Trophoblast cell (in vitro differentiated cells and primary cell): ENCODE data around the gene CXCL10.
A peak's percentile ranks its signal among the peaks of the same experiment; 100 is the strongest.
"Not testable (repeated sequence)": the region's sequence is repeated elsewhere in the genome, so short reads cannot be mapped to it uniquely, and the experiment has no call there.

Experiments
- DNase-seq, 2 donors: peaks; one replicate each; pipeline ENCODE4 v3.0.0-alpha.2; 2016
- H2AFZ ChIP-seq: 2 replicates; pipeline ENCODE4 v1.6.1; 2013; ENCODE audit warnings: low read length, moderate library complexity, mild to moderate bottlenecking; ENCODE audit not compliant: insufficient read depth, poor library complexity
- H2AK5ac ChIP-seq: 2 replicates; pipeline ENCODE4 v1.6.1; 2013; ENCODE audit warnings: mild to moderate bottlenecking, low read length
- H2BK120ac ChIP-seq: 2 replicates; pipeline ENCODE4 v1.6.1; 2013; ENCODE audit warnings: low read length, mild to moderate bottlenecking, moderate library complexity; ENCODE audit not compliant: insufficient read depth, poor library complexity
- H2BK12ac ChIP-seq: 2 replicates; pipeline ENCODE4 v1.6.1; 2013; ENCODE audit warnings: mild to moderate bottlenecking, low read length, moderate library complexity
- H2BK5ac ChIP-seq: 2 replicates; pipeline ENCODE4 v1.6.1; 2013; ENCODE audit warnings: low read length, low read depth, moderate library complexity, mild to moderate bottlenecking; ENCODE audit not compliant: poor library complexity
- H3K14ac ChIP-seq: 2 replicates; pipeline ENCODE4 v1.6.1; 2013; ENCODE audit warnings: mild to moderate bottlenecking, low read length
- H3K18ac ChIP-seq: 2 replicates; pipeline ENCODE4 v1.6.1; 2013; ENCODE audit warnings: mild to moderate bottlenecking, low read length
- H3K23ac ChIP-seq: 2 replicates; pipeline ENCODE4 v1.6.1; 2013; ENCODE audit warnings: low read length
- H3K27ac ChIP-seq: 2 replicates; pipeline ENCODE4 v1.5.1; 2013; ENCODE audit warnings: low read depth, mild to moderate bottlenecking, inconsistent platforms, low read length, moderate library complexity
- H3K27me3 ChIP-seq: 2 replicates; pipeline ENCODE4 v1.6.1; 2013; ENCODE audit warnings: inconsistent platforms, mild to moderate bottlenecking, low read length, moderate library complexity; ENCODE audit not compliant: insufficient read depth
- H3K36me3 ChIP-seq, 2 experiments: 1 replicate in 1 of 2; 2 replicates in 1 of 2; pipeline ENCODE4 v1.6.1; 2013; ENCODE audit warnings: low read length in 2 of 2, mild to moderate bottlenecking in 2 of 2, moderate library complexity in 1 of 2; ENCODE audit not compliant: insufficient read depth in 2 of 2, control insufficient read depth in 1 of 2
- H3K4ac ChIP-seq: 2 replicates; pipeline ENCODE4 v1.6.1; 2013; ENCODE audit warnings: low read depth, mild to moderate bottlenecking, low read length, moderate library complexity
- H3K4me1 ChIP-seq, 2 experiments: 1 replicate in 1 of 2; 2 replicates in 1 of 2; pipeline ENCODE4 v1.6.1; 2013; ENCODE audit warnings: low read length in 2 of 2, mild to moderate bottlenecking in 2 of 2, moderate library complexity in 1 of 2; ENCODE audit not compliant: insufficient read depth in 2 of 2, control insufficient read depth in 1 of 2
- H3K4me2 ChIP-seq: 2 replicates; pipeline ENCODE4 v1.6.1; 2013; ENCODE audit warnings: inconsistent platforms, mild to moderate bottlenecking, low read length, moderate library complexity
- H3K4me3 ChIP-seq: 2 replicates; pipeline ENCODE4 v1.5.1; 2013; ENCODE audit warnings: mild to moderate bottlenecking, low read depth, low read length, inconsistent platforms
- H3K79me1 ChIP-seq: one replicate; pipeline ENCODE4 v1.6.1; 2013; ENCODE audit warnings: low read length
- H3K79me2 ChIP-seq: 2 replicates; pipeline ENCODE4 v1.6.1; 2013; ENCODE audit warnings: low read length, mild to moderate bottlenecking; ENCODE audit not compliant: control insufficient read depth, insufficient read depth, poor library complexity
- H3K9ac ChIP-seq: 2 replicates; pipeline ENCODE4 v1.6.1; 2013; ENCODE audit warnings: mild to moderate bottlenecking, low read length
- H3K9me3 ChIP-seq: 2 replicates; pipeline ENCODE4 v1.6.1; 2013; ENCODE audit warnings: low read depth, mild to moderate bottlenecking, control low read depth, inconsistent platforms, low read length; ENCODE audit not compliant: insufficient read depth
- H4K12ac ChIP-seq: 2 replicates; pipeline ENCODE4 v1.6.1; 2013; ENCODE audit warnings: low read depth, mild to moderate bottlenecking, low read length, moderate library complexity
- H4K8ac ChIP-seq: 2 replicates; pipeline ENCODE4 v1.6.1; 2013; ENCODE audit warnings: low read depth, mild to moderate bottlenecking, low read length, moderate library complexity
- H4K91ac ChIP-seq: one replicate; pipeline ENCODE4 v1.6.1; 2013; ENCODE audit warnings: low read depth, mild to moderate bottlenecking, low read length, moderate library complexity
- WGBS: extraction: QIAGEN DNeasy Blood & Tissue Kit; methylation state at CpG from one replicate; pipeline ENCODE4 v1.1.7; 2013; ENCODE audit warnings: missing lambda C conversion rate; ENCODE audit not compliant: insufficient read length, insufficient coverage; ENCODE audit errors: extremely low coverage; 5-methylcytosine and 5-hydroxymethylcytosine counted together

CXCL10 gene

GRCh38 chr4:75998525-75999147, 24.7 kb downstream of the CXCL10 start:
- not testable (repeated sequence) for DNase-seq, H3K23ac ChIP-seq, H3K4me3 ChIP-seq, H3K79me1 ChIP-seq, H4K8ac ChIP-seq, H3K9me3 ChIP-seq, H2BK120ac ChIP-seq, H2BK5ac ChIP-seq, H3K14ac ChIP-seq, H3K27me3 ChIP-seq, H3K4ac ChIP-seq, H3K9ac ChIP-seq, H4K91ac ChIP-seq, H2AK5ac ChIP-seq, H3K36me3 ChIP-seq, H3K4me1 ChIP-seq, H3K4me2 ChIP-seq, H2AFZ ChIP-seq, H3K18ac ChIP-seq, H4K12ac ChIP-seq, H3K27ac ChIP-seq, H3K79me2 ChIP-seq, H2BK12ac ChIP-seq
- no CpG with 5 or more reads among the region's 2 CpGs for WGBS

- Histone ChIP-seq H3K27me3 (no peaks in the 10 kb centered on the region), H3K79me1 (no peaks in the 10 kb centered on the region), H2BK12ac (no peak overlapping the region), H4K8ac (no peak overlapping the region), H3K79me2 (no peaks in the 10 kb centered on the region), H2BK5ac (no peak overlapping the region), H3K14ac (no peak overlapping the region), H3K18ac (no peak overlapping the region), H2BK120ac (no peak overlapping the region), H3K4me3 (no peak overlapping the region), H3K23ac (no peak overlapping the region), H2AK5ac (no peak overlapping the region), H3K36me3 (no peaks in the 10 kb centered on the region), H3K9me3 (no peaks in the 10 kb centered on the region), H3K27ac (no peak overlapping the region), H3K4ac (no peak overlapping the region), H4K12ac (no peak overlapping the region), H3K4me2 (no peak overlapping the region), H4K91ac (no peak overlapping the region), H3K9ac (no peak overlapping the region), H3K4me1 (no peaks in the 10 kb centered on the region), H2AFZ (no peak overlapping the region)
- WGBS: no CpG with 5 or more reads among the region's 2 CpGs
- DNase-seq: no peak
These were observed 25.4 kb downstream of the CXCL10 start for GRCh38 chr4:75997946-75998345.

- H2BK120ac ChIP-seq: no peak overlapping the region
- no peak overlapping the region for H2AFZ ChIP-seq
- H3K4me3 ChIP-seq: no peak overlapping the region
- no peaks in the 10 kb centered on the region for H3K9me3 ChIP-seq
- no peak overlapping the region for H2AK5ac ChIP-seq
- no peak overlapping the region for H4K12ac ChIP-seq
- no peak overlapping the region for H3K9ac ChIP-seq
- no peak overlapping the region for H4K8ac ChIP-seq
- H2BK12ac ChIP-seq: no peak overlapping the region
- H3K14ac ChIP-seq: no peak overlapping the region
- H3K23ac ChIP-seq: no peak overlapping the region
- WGBS: no CpG with 5 or more reads among the region's 1 CpG
- no peak overlapping the region for H3K4ac ChIP-seq
- no peak for DNase-seq
- H3K4me1 ChIP-seq: no peaks in the 10 kb centered on the region
- no peak overlapping the region for H2BK5ac ChIP-seq
- no peaks in the 10 kb centered on the region for H3K27me3 ChIP-seq
- H3K18ac ChIP-seq: no peak overlapping the region
- no peak overlapping the region for H3K4me2 ChIP-seq
- H3K27ac ChIP-seq: no peak overlapping the region
- no peaks in the 10 kb centered on the region for H3K36me3 ChIP-seq
- H4K91ac ChIP-seq: no peak overlapping the region
- H3K79me1 ChIP-seq: no peaks in the 10 kb centered on the region
- H3K79me2 ChIP-seq: no peaks in the 10 kb centered on the region
These were observed 26.2 kb downstream of the CXCL10 start for GRCh38 chr4:75997081-75997480.

GRCh38 chr4:75995727-75996126, 27.6 kb downstream of the CXCL10 start:
- no peak overlapping the region for H3K27ac ChIP-seq
- no peak overlapping the region for H2AFZ ChIP-seq
- H3K14ac ChIP-seq: no peak overlapping the region
- no peaks in the 10 kb centered on the region for H3K9me3 ChIP-seq
- H2BK12ac ChIP-seq: no peak overlapping the region
- WGBS: no CpG with 5 or more reads among the region's 5 CpGs
- H4K8ac ChIP-seq: no peak overlapping the region
- no peaks in the 10 kb centered on the region for H3K79me1 ChIP-seq
- no peak overlapping the region for H4K91ac ChIP-seq
- no peak overlapping the region for H2BK120ac ChIP-seq
- no peaks in the 10 kb centered on the region for H3K27me3 ChIP-seq
- no peak overlapping the region for H2AK5ac ChIP-seq
- no peak overlapping the region for H3K4me2 ChIP-seq
- no peak overlapping the region for H3K4me3 ChIP-seq
- H3K79me2 ChIP-seq: no peaks in the 10 kb centered on the region
- no peaks in the 10 kb centered on the region for H3K36me3 ChIP-seq
- no peak overlapping the region for H3K9ac ChIP-seq
- DNase-seq: peak in 1 of 2 donors; percentile 88
- H3K4me1 ChIP-seq: no peaks in the 10 kb centered on the region
- H3K18ac ChIP-seq: no peak overlapping the region
- no peak overlapping the region for H3K23ac ChIP-seq
- H3K4ac ChIP-seq: no peak overlapping the region
- H4K12ac ChIP-seq: no peak overlapping the region
- H2BK5ac ChIP-seq: no peak overlapping the region
